ENCODE results near the gene GNAI2. TPM values are rescaled to one million over a fixed set of nuclear protein-coding genes. Genes with fewer than 3 reads are reported as not detected.
A peak's percentile ranks its signal among the peaks of the same experiment; 100 is the strongest.
"Not testable (repeated sequence)": the region's sequence is repeated elsewhere in the genome, so short reads cannot be mapped to it uniquely, and the experiment has no call there.

The GNAI2 gene
- total RNA-seq, 1 donor from 2014 or later = 140 TPM

- peaks cover 4% of the 10 kb centered on the region for H3K27me3 Mint-ChIP-seq
- no peaks in the 10 kb centered on the region for H3K9me3 Mint-ChIP-seq
- no peak for DNase-seq (ENCODE audit: extremely low spot score, unreplicated experiment)
- H3K4me1 Mint-ChIP-seq (ENCODE audit: unreplicated experiment) = peaks cover 42% of the 10 kb centered on the region
- peaks cover 3% of the 10 kb centered on the region for H3K36me3 Mint-ChIP-seq
- TF ChIP-seq CTCF (conservative IDR thresholded peaks at IDR 0.05) = no peak
- peak within 1 kb of the TSS; percentile 76 for H3K4me3 Mint-ChIP-seq
- H3K27ac Mint-ChIP-seq = peak within 1 kb of the TSS; percentile 85
These were observed 32.9 kb downstream of the GNAI2 start, which contains the start of gene SEMA3B for GRCh38 chr3:50268703-50269451. SEMA3B (plus strand) TSS chr3:50269147; CDS start chr3:50269241, 94 bp downstream.

- Mint-ChIP-seq H3K36me3 (peaks cover 7% of the 10 kb centered on the region), H3K27me3 (peaks cover 10% of the 10 kb centered on the region), H3K4me3 (peak overlapping the region; percentile 76), H3K27ac (peak overlapping the region; percentile 73), H3K9me3 (no peaks in the 10 kb centered on the region), H3K4me1 (ENCODE audit: unreplicated experiment) (peaks cover 42% of the 10 kb centered on the region)
- TF ChIP-seq CTCF (conservative IDR thresholded peaks at IDR 0.05) = no peak
- no peak for DNase-seq (ENCODE audit: extremely low spot score, unreplicated experiment)
These were observed 33.5 kb downstream of the GNAI2 start for GRCh38 chr3:50269460-50269859.

GRCh38 chr3:50269977-50270413 lies 34.0 kb downstream of the GNAI2 start:
- TF ChIP-seq CTCF (conservative IDR thresholded peaks at IDR 0.05) = no peak
- H3K27me3 Mint-ChIP-seq = peaks cover 14% of the 10 kb centered on the region
- H3K4me1 Mint-ChIP-seq (ENCODE audit: unreplicated experiment) = peaks cover 43% of the 10 kb centered on the region
- H3K9me3 Mint-ChIP-seq = no peaks in the 10 kb centered on the region
- DNase-seq (ENCODE audit: extremely low spot score, unreplicated experiment) = no peak
- peak overlapping the region; percentile 26 for H3K27ac Mint-ChIP-seq
- peaks cover 9% of the 10 kb centered on the region for H3K36me3 Mint-ChIP-seq
- peak overlapping the region; percentile 41 for H3K4me3 Mint-ChIP-seq

GRCh38 chr3:50270422-50271224 lies 34.6 kb downstream of the GNAI2 start:
- H3K4me1 Mint-ChIP-seq (ENCODE audit: unreplicated experiment) = peaks cover 47% of the 10 kb centered on the region
- H3K27ac Mint-ChIP-seq = peak overlapping the region; percentile 70
- no peaks in the 10 kb centered on the region for H3K9me3 Mint-ChIP-seq
- peaks cover 20% of the 10 kb centered on the region for H3K27me3 Mint-ChIP-seq
- H3K36me3 Mint-ChIP-seq = peaks cover 9% of the 10 kb centered on the region
- TF ChIP-seq CTCF (conservative IDR thresholded peaks at IDR 0.05) = no peak
- DNase-seq (ENCODE audit: extremely low spot score, unreplicated experiment) = no peak
- H3K4me3 Mint-ChIP-seq = no peak overlapping the region

GRCh38 chr3:50271314-50271936 lies 35.4 kb downstream of the GNAI2 start:
- no peak for TF ChIP-seq CTCF (conservative IDR thresholded peaks at IDR 0.05)
- no peaks in the 10 kb centered on the region for H3K9me3 Mint-ChIP-seq
- peaks cover 25% of the 10 kb centered on the region for H3K27me3 Mint-ChIP-seq
- H3K36me3 Mint-ChIP-seq = peaks cover 9% of the 10 kb centered on the region
- H3K27ac Mint-ChIP-seq = peak overlapping the region; percentile 70
- peak overlapping the region; percentile 72 for H3K4me3 Mint-ChIP-seq
- no peak for DNase-seq (ENCODE audit: extremely low spot score, unreplicated experiment)
- peaks cover 41% of the 10 kb centered on the region for H3K4me1 Mint-ChIP-seq (ENCODE audit: unreplicated experiment)

GRCh38 chr3:50272538-50272910 lies 36.5 kb downstream of the GNAI2 start:
- H3K36me3 Mint-ChIP-seq; DNase-seq (ENCODE audit: extremely low spot score, unreplicated experiment); H3K9me3 Mint-ChIP-seq: not testable (repeated sequence)
- Mint-ChIP-seq H3K27me3 (peaks cover 26% of the 10 kb centered on the region), H3K4me3 (peak overlapping the region; percentile 79), H3K27ac (peak overlapping the region; percentile 80), H3K4me1 (ENCODE audit: unreplicated experiment) (peaks cover 38% of the 10 kb centered on the region)
